NCI-H748 (cell line): ENCODE data around the gene ADGRV1.
"Not testable (repeated sequence)": the region's sequence is repeated elsewhere in the genome, so short reads cannot be mapped to it uniquely, and the experiment has no call there.

Source experiments
- DNase-seq: peaks from one replicate; lab custom pipeline; 2025; ENCODE audit not compliant: unreplicated experiment; lab: John Stamatoyannopoulos, UW

The ADGRV1 gene

DNA sequence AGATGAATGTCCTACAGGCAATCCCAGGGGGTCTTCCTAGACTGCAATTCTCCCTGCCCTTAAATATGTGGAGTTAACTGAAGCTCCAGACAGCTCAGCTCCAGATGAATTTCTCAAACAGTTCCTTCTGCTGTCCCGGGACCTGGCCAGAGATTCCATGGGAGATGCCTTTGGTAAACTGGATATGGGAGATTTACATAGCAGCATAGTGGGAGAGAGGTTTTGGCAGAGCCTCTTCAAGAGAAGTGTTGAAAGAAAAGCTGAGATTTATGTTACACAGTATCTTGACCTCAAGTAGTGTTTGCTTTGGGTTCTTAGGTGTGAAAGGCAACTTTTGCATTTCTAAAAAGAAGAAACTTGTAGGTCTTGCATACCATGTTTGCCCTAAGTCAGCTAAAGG, 459.6 kb downstream of the ADGRV1 start:
- DNase-seq = no peak

DNA sequence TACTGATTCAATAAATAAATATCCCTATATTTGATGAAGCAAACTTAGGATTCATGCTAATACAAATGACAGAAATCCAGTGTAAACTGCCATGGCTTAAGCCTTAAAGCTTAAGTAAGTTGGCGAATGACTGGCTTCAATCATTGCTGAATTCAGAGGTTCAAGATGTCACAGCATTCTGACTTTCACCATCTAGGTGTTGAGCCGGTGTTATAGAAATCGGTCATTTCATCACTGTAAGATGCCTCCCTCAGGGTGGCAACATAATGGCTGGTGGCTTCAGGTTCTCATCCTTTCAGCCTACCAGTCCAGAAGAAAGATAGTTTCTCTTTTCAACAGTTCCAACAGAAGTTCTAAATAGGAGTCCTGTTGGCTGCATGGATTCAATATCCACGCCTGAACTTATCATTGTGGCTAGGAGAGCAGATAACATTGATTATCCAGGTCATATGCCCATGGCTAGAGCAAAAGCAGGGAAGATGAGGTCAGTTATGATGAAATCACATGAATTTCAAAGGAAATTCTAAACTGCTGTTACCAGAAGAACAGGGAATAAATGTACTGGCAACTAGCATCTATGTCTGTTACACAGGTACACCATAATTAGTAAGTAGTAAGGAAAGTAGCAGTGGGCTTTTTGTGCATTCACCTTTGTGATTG, 460.2 kb downstream of the ADGRV1 start:
- no peak for DNase-seq

DNA sequence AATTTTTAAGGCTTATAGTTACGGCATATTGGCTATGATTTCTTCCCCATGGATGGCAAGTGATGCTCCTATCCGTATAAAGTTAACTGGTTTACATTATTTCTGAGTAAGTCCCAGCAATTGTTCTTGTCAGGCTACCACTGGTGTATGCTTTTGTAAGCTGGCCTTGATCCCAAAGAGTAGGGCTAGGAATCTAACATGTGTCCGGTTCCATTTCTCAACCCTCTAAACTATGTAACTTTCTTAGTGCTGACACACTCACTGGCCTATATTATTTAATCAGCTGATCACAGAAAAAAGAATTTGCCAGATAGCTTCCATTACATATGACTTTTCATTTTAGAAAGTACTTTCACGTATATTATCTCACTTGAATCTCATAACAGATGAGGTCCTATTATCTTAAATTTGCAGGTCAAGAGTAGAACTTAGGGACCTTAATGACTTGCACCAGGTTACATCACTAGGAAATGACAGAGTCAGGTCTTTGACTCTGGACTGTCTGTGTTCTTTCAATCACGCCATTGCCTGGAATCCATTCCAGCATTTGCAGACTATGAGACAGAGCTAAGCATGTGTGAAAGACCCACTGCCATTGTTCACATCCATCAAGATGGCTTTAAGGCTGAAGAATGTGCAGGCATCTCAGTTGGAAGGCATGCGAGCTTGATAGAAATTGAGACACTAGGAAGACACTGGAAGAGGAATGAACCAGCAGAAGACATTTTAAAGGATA, 461.6 kb downstream of the ADGRV1 start:
- DNase-seq = no peak

DNA sequence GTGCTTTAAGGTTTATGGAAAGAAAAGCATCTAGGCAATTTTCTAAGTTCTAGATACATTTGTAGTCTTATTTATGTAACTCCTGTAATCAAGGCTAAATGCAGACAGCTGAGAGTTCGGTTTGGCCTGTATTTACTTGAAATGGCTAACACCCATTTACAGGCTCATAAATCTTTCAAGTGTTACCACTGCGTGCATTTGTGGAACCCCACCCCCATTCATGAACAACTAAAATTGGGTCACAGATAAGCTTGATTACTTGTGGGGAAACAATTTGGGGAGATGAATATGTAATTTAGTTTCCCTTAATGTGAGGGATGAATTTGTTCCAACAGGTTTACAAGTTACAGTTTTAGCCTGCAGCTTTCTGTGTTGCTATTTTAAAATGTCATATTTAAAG, 463.9 kb downstream of the ADGRV1 start:
- DNase-seq = peak; percentile 49

DNA sequence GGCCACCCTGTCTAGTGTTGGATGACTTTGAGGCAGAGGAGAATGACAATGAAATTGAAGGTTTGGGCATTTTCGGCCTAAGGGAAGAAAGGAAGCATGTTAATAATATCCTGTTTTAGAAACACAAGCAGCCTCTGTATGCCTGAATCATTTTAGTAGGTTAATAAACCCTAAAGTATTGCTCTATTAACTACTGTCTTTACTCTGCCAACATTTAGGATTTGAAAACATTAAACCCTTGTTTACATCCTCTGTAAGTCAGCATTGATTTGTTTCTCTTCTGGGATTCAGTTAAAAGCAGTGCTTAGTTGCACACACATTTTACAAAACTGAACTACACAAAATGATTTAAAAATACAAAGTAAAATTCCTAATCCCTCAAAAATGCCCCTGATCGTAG, 465.6 kb downstream of the ADGRV1 start:
- no peak for DNase-seq

DNA sequence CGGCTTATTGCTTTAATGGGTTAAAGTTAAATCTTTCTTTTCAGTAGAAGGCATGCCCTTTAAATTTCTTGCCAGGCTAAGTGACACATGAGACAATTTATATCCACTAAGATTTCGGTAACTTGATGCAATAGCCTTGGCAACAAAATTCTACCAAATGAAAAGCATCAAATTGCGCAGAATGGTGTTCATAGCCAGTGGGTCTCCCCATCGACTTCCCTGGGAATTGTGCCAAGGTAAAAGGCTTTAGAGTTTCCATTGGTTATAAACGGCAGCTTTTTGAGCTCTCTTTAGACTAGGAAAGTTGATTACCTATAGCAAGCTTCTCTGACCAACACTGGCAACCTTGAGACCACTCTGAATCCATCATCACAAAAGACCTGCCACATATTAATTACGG, 466.1 kb downstream of the ADGRV1 start:
- peak; percentile 11 for DNase-seq

DNA sequence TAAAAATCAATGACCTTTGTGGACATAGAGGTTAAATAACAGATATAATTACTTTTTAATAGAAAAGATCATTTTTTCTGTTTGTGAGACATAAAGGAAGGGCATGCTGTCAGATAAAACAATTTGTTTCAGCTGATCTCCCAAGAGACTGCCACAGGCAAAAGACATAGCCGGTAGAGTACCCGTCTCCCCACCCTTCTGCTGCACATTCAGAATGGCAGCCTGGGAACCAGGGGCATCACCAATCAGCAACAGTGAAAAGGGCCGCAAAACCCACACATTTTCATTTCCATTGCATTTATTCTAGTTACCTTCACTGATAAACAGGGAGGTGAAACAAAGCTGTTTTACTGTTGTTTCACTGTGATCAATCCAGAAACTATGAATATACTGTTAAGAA, 466.9 kb downstream of the ADGRV1 start:
- DNase-seq = no peak

DNA sequence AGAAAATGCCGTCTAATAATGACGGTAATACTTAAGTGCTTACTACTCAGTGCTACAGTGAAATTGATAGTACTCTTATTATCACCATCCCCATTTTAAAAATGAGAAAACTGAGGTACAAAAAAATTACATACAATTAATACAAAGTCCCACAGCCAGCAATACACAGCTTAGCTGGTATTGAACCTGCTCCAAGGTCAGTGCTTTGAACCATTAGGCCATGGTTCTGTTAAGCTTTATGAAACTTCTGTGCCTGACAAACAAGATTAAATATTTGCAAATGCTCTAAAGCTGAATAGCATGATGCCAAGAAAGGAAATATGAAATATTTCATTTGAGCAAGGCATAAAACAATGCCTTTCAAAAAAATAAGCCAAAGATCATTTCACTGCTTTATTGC, 467.4 kb downstream of the ADGRV1 start:
- no peak for DNase-seq

DNA sequence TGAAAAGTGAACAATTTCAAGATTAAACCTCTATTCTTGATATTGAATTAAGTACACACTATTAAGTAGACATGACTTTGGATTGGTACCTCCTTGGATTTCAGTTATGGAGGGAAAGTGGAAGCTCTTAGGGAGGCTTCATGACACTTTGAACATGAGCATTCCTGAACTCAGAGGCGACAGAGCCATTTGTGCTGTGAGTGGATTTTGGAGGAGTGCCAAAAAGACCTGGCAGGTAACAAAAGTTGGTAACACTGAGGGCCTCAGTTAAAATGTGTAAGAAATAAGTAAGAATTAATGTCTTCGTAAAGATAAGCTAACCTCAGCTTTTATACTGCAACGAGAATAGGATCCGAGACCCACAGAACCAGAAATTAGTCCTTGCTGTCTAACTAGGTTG, 467.9 kb downstream of the ADGRV1 start:
- DNase-seq = peak; percentile 5

DNA sequence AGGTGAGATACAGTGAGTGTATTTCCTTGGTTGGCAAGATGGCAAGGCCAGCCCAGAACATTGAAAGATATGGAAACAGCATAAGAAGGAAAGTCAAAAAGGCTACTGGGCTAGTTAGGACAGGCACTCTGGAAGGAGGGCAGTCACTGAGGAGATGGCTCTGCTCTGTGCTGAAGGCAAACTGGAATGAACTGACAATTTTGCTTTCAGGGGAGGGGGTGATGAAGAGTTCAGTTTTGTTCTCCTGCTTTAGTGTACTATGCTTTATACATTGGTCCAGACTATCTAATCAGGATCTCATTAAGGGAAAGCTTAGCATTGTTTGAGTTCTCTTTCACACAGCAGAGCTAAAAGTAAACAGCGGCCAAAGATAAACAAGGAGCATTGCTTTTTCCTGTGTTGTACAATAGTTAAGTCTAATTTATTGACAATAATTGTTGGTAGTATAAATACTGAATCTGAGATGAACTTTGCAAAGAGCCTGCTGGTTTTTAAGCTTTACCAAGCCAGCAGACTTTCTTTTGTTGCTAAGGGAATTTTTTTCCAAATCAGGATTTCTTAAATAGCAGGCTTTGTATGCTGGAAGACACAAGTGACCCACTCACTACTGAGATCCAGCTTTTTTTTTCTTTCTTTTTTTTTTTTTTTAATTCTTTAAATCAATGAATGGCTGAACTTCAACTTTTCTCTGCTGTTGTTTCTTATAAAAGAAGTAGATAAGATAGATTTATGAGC, 469.0 kb downstream of the ADGRV1 start:
- peak; percentile 81 for DNase-seq

DNA sequence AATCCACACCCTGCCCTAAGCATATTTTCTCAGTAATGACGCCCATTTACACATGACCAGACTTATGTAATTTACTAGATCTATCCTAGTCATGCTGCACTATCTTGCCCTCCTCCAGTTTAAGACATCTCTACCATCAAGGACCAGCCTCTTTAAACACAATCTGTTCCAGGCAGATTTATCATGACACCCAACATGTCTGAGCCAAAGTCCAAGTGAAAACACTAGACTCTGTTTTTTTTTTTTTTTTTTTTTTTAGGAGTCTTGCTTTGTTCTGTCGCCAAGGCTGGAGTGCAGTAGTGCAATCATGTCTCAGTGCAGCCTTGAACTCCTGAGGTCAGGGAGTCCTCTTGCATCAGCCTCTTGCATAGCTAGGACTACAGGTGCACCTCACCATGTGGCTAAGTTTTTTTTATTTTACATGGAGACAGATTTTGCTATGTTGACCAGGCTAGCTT, 469.9 kb downstream of the ADGRV1 start:
- no peak for DNase-seq

DNA sequence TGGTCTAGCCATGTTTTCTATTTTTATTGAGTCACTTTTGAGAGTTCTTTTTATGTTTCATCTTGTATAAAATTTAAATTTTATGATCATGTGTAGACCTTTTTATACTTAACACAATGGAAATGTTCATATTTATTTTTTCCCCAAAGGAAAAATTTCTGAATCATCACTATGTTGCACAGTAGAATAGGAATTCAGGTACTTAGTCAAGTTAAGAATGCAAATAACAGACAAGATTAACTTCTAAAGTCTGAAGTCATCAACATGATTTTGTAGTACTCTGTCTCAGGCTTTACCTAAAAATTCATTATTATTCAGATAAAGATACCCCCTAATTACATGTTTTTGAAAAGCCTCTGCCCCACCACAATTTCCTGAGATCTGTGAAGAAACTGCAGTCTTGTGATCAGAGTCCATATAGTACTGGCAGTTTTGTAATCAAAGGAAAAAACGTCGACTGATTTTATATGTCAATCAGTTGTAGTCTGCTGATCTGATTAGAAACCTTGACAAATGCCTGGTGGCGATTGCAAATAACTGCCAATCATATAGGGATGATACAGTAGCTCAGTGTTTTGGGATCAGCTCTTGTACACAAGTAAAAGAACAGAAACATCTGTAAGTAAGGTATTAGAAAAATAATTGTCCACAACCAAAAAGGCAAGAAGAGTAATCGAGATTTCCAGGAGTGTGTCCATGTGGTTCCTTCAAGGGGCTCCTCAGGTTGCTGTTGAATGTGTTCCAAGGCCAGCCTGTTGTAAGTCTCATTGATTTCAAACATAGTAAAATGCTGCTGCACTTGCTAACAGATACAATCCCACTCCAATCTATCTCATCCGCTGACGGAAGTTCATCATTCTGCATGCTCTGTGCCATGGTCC, 472.2 kb downstream of the ADGRV1 start:
- DNase-seq = no peak

DNA sequence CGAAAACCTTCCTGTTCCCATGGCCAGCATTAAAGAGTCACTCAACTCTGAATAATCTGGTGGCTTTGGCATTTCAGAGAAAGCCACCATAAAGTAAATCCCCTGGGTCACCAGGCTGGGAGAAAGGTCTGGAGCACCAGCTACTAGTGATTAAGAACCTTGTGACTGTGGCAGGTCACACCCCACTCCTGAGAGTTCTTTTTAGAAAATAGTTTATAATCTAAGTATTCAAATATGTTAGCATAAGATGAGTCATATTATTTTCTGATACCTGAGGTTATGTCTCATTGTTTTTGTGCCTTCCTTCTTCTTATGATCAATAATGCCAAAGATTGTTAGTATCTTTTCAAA, 472.8 kb downstream of the ADGRV1 start:
- no peak for DNase-seq

DNA sequence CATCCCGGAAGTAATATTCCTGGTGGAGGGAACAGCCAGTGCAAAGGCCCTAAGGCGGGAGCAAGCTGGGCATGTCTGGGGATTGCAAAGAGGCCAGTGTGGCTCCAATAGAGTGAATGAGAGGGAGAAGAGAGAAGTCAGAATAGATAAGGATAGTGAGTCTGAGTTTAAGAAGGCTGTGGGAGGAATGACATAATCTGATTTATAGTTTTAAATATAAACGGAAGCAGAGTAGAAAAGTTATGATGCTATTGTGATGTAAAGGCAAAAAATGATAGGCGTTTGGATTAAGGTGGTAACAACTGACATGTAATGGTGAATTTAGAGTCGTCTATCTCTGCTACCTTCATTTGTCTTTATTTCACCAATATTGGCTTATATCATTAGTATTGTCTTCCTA, 473.5 kb downstream of the ADGRV1 start:
- DNase-seq = no peak

DNA sequence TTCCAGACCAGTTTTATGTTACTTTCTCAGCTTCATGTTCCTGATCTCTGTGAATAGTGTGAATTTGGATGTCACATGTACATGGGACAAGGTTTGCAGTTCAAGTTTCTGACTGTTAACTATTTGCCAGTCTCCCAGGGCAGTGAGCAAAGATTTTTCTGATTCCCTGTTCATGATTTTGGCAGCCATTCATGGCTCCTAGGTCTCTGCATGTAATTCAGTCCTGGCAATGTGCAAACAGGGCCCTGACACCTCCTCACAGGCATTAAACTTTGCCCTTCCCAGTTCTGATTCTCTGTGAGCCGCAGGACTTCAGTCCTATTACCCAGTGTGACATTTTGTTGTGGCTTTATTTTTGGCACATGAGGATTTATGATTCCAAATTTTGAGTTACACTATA, 474.8 kb downstream of the ADGRV1 start:
- no peak for DNase-seq

DNA sequence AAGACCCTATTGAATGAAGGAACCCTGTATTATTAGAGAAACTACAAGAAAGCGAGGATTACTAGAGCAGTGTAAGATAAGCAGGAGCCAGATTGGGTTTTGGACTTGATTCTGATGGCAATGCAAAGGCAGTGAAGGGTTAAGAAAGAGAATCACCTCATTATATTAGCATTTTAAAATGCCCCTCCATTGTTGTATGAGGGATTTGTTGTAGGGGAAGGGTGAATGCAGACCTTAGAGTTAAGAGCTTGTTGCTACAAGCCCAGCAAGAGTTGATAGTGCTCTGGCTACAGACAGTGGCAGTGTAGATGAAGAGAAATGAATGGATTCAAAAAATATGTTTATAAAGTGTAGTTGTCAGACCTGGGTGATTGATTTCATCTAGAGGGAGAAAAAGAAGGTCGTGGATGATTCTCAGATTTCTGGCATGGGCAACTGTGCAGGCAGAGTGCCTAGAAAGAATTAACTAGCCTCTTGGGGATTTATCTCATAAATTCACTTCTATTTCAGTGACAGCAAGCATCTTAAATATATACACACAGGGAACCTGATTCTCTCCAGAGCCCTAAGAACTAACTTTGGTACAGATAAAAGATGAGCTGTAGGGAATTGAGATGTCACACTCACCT, 479.7 kb downstream of the ADGRV1 start:
- no peak for DNase-seq

DNA sequence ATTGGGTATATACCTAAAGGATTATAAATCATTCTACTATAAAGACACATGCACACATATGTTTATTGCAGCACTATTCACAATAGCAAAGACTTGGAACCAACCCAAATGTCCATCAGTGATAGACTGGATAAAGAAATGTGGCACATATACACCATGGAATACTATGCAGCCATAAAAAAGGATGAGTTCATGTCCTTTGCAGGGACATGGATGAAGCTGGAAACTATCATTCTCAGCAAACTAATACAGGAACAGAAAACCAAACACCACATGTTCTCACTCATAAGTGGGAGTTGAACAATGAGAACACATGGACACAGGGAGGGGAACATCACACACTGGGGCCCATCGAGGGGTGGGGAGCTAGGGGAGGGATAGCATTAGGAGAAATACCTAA, 482.5 kb downstream of the ADGRV1 start:
- not testable (repeated sequence) for DNase-seq

DNA sequence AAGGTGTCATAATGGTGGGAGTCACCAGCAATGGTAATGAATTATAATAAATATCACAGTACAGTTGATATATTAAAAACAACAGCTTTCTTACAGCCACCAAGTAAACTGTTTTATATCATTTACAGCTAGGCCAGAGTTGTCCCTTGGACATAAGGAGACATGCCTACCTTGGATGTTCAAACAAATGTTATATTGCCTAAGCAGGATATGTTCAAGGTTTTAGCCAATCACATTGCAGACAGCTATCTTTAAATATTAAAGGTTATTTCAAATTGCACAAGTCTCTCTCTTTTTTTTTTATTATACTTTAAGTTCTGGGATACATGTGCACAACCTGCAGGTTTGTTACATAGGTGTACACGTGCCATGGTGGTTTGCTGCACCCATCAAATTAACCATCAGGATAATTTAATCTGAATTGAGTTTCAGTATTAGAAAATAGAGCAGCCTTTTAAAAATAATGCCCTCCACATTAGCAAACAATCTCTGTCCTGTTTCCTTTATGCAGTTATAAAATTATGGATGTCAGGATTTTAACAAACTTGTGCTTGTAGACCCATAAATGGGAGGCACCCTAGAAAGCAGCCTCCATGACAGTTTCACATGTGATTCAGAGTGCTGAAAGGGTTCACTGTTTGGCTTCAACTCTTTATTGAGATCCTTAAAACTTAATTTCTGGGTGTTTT, 483.8 kb downstream of the ADGRV1 start:
- no peak for DNase-seq

DNA sequence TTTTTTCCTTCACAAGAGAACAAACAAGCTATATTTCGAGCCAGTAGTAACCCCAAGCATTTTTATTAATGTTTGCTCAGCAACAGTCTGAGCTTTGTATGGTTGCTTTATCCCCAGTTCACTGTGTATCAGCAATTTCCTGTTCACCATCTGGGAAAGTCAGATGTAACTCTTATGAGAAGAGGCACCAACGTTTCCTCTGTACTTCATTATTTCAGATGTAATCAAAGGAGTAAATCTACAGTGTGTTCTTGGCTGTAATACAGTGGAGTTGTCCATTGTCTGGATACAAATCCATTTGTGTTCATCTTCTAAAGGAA, 484.3 kb downstream of the ADGRV1 start:
- peak; percentile 18 for DNase-seq

DNA sequence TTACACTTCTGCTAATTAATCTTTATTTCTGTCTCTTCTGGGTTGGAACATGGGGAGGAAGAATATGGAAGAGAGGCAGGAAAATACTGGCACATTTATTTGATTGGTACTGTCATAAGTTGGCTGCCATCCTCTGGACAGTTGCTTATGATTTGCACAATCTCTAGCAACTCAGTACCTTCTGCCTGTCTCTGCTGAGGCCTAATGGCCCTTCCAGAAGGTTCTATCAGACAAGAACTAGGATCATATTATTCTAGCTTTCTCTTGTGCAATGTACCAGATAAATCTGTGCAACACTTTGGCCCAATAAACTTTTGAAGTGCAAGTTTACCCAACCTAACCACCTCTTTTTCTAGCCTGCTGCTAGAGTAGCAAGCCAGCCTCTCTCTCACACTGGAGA, 489.5 kb downstream of the ADGRV1 start:
- DNase-seq = no peak
